Anterior cingulate cortex (tissue), 58 donors: ENCODE results near the gene HSD17B12.
A peak's percentile ranks its signal among the peaks of the same experiment; 100 is the strongest.

Experiments used
- DNase-seq, 58 donors: peaks; one replicate each; lab custom pipeline; 2025; lab: John Stamatoyannopoulos, UW

HSD17B12 gene

DNA sequence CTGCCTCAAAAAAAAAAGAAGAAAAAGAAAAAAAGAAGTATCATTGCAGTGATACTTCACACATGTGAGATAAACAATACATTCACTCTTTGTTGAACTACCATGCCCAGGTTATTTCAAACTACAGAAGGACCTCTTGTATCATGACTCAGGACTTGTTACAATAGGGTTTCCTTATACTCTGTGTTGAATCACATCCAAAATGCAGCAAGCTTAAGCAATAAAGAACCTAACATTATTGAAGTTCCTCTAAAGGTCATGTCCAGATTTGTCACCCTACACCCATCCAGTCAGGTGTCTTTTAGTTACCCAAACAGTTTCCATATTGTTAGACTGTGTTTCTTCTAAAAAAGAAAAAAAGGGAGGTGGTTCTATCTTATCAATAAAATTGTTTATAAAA lies 173.2 kb downstream of the HSD17B12 start:
- DNase-seq: no peak

GRCh38 chr11:43856993-43857392 lies 176.5 kb downstream of the HSD17B12 start:
- no peak for DNase-seq

- no peak for DNase-seq
Observed at GRCh38 chr11:43861141-43861540, 180.6 kb downstream of the HSD17B12 start.

GRCh38 chr11:43866520-43866919 lies 186.0 kb downstream of the HSD17B12 start:
- DNase-seq: no peak

DNA sequence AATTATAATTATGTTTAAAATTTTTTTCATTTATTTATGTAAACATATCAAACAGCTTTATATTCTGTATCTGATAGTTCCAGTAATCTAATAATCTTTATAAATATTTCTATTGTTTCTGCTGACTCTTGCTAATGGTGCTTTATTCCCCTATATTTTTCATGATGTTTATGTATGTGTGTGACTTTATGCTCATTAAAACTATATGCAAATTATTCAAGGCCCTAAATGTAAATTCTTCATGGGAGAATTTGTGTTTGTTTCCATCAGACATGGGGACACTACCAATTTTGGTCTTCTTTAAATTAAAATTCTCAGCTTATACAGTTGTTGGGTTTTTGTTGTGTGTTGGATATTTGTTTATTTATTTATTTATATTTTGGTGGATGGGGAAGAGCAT lies 186.4 kb downstream of the HSD17B12 start:
- DNase-seq: no peak

- peak in 1 of 58 donors; percentile 7 for DNase-seq
Observed at GRCh38 chr11:43868852-43869567, 188.5 kb downstream of the HSD17B12 start.

- DNase-seq: peak in 32 of 58 donors; percentile 4 to 79 (median 30)
Observed at GRCh38 chr11:43871051-43871450, 190.5 kb downstream of the HSD17B12 start.

DNA sequence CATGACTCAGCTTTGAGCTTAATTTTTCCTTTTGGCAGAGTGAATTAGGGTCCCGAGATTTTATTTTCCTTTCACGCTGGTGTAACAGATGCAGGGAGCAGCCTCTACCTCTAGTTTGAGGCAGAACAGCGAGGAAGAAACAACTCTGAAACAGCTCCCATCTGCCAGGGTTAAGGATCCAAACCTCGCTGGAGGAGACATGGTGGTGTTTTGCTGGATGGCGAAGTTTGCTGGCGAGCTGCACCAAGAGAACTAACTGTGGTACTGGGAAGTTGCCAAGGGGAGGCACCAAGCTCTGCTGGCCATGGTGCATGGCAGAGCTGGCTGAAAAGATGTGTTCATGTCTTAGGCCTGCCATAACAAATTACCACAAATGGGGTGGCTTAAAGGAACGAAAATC lies 192.5 kb downstream of the HSD17B12 start:
- DNase-seq: peak in 7 of 58 donors; percentile 1 to 10 (median 3)

DNA sequence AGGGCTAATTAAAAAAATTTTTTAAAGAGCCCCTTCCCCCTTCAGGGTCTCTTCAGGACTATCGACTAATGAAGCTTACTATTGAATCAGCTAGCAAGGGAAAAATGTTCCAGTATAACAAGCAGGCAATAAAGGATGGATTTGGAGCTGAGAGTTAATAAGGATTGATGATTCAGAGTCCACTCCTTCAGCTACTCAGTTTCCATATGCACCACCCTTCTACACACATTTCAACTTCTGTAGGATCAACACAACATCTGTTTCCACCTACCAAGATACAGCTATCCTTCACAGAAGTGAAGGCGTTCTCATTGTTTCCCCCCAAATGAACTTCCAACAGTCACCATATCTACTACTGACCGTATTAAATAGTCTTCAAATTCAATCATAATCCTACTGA lies 193.5 kb downstream of the HSD17B12 start:
- no peak for DNase-seq

DNA sequence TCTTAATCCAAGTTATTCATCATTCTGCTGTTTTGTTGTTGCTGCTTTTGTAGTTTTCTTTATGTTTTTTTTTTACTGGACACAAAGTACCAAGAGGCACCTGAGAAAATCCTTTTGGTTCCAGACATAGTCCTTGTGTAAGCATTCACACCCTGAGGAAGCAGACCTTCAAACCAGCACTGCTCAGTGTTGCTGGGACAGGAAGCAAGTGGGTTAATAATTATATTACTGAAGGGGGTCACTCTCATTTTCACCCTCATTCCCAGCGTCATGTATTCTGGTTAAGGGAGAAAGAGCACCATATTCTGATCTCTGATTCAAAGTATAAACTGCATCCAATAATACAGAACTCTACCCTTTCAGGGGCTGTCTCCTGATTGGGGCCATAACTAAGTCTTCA lies 194.2 kb downstream of the HSD17B12 start:
- DNase-seq: no peak

DNA sequence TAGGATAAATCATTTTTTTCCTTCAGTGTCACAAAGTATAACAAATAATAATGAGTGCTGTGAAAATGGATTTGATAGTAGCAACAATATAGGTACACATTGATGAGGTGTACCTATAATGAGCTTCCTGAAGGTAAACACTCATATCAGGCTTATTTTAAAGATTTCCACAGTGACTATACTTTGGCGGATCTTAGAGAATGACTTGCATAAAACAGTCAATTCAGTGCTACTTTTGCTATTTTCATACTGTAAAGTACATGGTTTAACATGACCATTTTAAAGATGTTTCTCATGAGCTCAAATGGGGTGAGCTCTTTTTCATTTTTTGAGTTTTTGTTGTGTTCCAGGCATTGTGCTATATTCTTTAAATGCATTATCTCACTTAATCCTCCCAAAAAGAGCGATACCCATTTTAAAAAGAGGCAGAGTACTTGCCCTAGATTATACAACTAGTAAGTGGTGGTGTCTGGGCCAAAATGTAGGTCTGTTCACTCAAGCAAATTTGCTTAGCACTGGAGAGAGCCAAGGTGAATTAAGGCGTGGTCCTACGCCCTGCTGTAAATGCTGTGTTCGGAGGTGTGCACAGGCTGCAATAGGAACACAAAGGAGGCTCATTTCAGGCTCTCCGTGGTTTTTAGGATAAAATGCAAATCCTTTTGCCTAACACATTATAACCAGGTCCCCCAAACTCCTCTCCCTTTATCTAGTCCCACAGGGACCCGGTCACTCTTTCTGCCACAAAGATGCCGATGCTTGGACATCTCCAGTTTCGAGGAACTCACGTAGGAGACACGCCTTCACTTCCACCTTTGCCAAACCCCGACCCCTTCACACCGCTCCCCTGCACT lies 199.5 kb downstream of the HSD17B12 start:
- DNase-seq: no peak

GRCh38 chr11:43880640-43881159 lies 200.2 kb downstream of the HSD17B12 start, which contains the start of gene ALKBH3:
ALKBH3 (plus strand) TSS chr11:43880831; CDS start chr11:43882653, 1,822 bp downstream.
- peak; percentile 40 to 95 (median 87) for DNase-seq

- DNase-seq: no peak
Observed at GRCh38 chr11:43892851-43893250, 212.3 kb downstream of the HSD17B12 start.

- DNase-seq: no peak
Observed at GRCh38 chr11:43894546-43894945, 214.0 kb downstream of the HSD17B12 start.

- DNase-seq: peak in 3 of 58 donors; percentile 0 to 25 (median 6)
Observed at GRCh38 chr11:43895601-43896000, 215.1 kb downstream of the HSD17B12 start.

DNA sequence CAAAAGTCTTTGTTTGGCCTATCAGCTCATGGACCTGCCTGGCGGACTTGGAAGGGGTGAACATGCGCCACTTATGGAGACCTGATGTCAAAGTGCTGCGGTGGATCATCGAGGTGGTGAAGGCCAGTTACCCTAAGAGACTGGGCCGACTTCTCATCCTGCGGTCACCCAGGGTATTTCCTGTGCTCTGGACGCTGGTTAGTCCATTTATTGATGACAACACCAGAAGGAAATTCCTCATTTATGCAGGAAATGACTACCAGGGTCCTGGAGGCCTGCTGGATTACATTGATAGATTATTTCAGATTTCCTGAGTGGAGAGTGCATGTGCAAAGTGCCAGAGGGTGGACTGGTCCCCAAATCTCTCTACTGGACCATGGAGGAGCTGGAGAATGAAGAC lies 218.0 kb downstream of the HSD17B12 start:
- no peak for DNase-seq

DNA sequence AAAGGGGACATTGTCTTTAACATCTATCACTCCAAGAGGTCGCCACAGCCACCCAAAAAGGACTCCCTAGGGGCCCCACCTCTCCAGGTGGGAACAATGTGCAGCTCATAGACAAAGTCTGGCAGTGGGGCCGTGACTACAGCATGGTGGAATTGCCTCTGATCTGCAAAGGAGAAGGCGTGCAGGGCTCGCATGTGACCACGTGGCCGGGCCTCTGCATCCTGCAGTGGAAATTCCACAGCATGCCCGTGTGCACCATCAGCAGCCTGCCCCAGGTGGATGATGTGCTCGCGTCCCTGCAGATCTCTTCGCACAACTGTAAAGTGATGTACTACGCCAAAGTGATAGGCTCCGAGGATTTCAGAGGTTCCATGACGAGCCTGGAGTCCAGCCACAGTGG lies 218.6 kb downstream of the HSD17B12 start:
- DNase-seq: no peak

DNA sequence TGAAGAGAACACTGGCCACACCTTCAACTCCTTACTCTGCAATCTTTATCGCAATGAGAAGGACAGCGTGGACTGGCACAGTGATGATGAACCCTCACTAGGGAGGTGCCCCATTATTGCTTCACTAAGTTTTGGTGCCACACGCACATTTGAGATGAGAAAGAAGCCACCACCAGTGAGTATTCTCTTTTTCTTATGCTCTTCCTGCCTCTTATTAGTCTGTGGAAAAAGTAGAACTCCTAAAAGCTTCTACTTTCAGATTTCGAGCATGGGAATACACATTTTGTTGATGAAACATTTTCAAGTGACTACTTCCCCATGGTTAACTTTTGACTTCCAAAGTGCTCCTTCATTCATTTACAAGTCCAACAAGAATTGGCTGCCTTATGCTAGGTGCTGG lies 221.0 kb downstream of the HSD17B12 start:
- no peak for DNase-seq

DNA sequence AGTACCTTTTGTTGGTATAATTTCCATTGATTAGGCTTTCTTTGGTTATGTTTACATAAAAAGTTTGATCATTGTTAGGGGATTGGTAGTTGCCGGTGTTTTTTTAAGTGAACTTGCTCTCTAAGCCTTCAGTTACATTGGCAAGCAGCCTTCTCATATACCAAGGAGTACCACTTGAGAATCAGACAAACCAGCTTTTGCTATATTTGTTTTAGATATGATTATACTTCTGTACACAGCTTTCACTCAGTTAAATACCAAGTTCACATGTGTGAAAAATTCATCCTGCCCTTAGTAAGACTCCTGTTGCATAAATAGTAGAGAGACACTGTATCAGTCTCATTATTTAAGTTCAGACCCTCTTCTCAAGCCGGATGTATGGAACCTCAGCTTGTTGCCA lies 222.5 kb downstream of the HSD17B12 start:
- DNase-seq: no peak

- DNase-seq: no peak
Observed at GRCh38 chr11:43903969-43904368, 223.4 kb downstream of the HSD17B12 start.
